ENCODE measurements around the gene MT1A. TPM values are rescaled to one million over a fixed set of nuclear protein-coding genes. Genes with fewer than 3 reads are reported as not detected.

Gene MT1A
- total RNA-seq, 1 experiment from 2014 or later: 2.8 TPM

- CTCF ChIA-PET: interaction anchor here (1.0 kb wide), 1 partner anchor 15 kb away, joined by 3 read pairs; no protein-coding TSS in a partner anchor
- peak within 1 kb of the TSS; percentile 72 for H3K4me3 Mint-ChIP-seq
- H3K27me3 Mint-ChIP-seq (ENCODE audit: low read depth): peaks cover 100% of the 10 kb centered on the region
- peak; percentile 61 for ATAC-seq
- no peak within 1 kb of the TSS for H3K27ac Mint-ChIP-seq
- TF ChIP-seq MAX (CRISPR knock-in tag; IDR thresholded peaks at IDR 0.05): 0 out of 2 replicates have a peak, but pooled peaks have one; percentile 23
- TF ChIP-seq HMGXB4 (CRISPR knock-in tag; IDR thresholded peaks at IDR 0.05): no peak
- TF ChIP-seq E2F5 (CRISPR knock-in tag; IDR thresholded peaks at IDR 0.05): no peak
- TF ChIP-seq, protein P1, sequence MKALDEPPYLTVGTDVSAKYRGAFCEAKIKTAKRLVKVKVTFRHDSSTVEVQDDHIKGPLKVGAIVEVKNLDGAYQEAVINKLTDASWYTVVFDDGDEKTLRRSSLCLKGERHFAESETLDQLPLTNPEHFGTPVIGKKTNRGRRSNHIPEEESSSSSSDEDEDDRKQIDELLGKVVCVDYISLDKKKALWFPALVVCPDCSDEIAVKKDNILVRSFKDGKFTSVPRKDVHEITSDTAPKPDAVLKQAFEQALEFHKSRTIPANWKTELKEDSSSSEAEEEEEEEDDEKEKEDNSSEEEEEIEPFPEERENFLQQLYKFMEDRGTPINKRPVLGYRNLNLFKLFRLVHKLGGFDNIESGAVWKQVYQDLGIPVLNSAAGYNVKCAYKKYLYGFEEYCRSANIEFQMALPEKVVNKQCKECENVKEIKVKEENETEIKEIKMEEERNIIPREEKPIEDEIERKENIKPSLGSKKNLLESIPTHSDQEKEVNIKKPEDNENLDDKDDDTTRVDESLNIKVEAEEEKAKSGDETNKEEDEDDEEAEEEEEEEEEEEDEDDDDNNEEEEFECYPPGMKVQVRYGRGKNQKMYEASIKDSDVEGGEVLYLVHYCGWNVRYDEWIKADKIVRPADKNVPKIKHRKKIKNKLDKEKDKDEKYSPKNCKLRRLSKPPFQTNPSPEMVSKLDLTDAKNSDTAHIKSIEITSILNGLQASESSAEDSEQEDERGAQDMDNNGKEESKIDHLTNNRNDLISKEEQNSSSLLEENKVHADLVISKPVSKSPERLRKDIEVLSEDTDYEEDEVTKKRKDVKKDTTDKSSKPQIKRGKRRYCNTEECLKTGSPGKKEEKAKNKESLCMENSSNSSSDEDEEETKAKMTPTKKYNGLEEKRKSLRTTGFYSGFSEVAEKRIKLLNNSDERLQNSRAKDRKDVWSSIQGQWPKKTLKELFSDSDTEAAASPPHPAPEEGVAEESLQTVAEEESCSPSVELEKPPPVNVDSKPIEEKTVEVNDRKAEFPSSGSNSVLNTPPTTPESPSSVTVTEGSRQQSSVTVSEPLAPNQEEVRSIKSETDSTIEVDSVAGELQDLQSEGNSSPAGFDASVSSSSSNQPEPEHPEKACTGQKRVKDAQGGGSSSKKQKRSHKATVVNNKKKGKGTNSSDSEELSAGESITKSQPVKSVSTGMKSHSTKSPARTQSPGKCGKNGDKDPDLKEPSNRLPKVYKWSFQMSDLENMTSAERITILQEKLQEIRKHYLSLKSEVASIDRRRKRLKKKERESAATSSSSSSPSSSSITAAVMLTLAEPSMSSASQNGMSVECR (CRISPR knock-in tag; IDR thresholded peaks at IDR 0.05; ENCODE audit: borderline replicate concordance): no peak
- no peak for TF ChIP-seq SOX15 (CRISPR knock-in tag; IDR thresholded peaks at IDR 0.05)
- TF ChIP-seq NR3C1 (CRISPR knock-in tag; conservative IDR thresholded peaks at IDR 0.05; ENCODE audit: low read depth): no peak
- TF ChIP-seq ZNF416 (CRISPR knock-in tag; IDR thresholded peaks at IDR 0.05): peak; percentile 86; the same call in 1 of the 2 replicates
- TF ChIP-seq, protein P2, sequence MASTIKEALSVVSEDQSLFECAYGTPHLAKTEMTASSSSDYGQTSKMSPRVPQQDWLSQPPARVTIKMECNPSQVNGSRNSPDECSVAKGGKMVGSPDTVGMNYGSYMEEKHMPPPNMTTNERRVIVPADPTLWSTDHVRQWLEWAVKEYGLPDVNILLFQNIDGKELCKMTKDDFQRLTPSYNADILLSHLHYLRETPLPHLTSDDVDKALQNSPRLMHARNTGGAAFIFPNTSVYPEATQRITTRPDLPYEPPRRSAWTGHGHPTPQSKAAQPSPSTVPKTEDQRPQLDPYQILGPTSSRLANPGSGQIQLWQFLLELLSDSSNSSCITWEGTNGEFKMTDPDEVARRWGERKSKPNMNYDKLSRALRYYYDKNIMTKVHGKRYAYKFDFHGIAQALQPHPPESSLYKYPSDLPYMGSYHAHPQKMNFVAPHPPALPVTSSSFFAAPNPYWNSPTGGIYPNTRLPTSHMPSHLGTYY (CRISPR knock-in tag; IDR thresholded peaks at IDR 0.05): no peak
- TF ChIP-seq JAZF1 (CRISPR knock-in tag; IDR thresholded peaks at IDR 0.05): no peak
- no peak for TF ChIP-seq CBFB (CRISPR knock-in tag; IDR thresholded peaks at IDR 0.05; ENCODE audit: low read depth)
- TF ChIP-seq ZBTB43 (CRISPR knock-in tag; IDR thresholded peaks at IDR 0.05): no peak
- peak; percentile 63 for DNase-seq (ENCODE audit: low spot score)
- H3K9me3 Mint-ChIP-seq: no peaks in the 10 kb centered on the region
- POLR2A ChIA-PET: interaction anchor here (0.5 to 0.6 kb wide), 2 partner anchors 16 to 24 kb away, joined by 3 to 4 read pairs; partner anchors contain the start of gene MT2A
- peaks cover 6% of the 10 kb centered on the region; the same call in 1 of the 2 replicates for H3K36me3 Mint-ChIP-seq
- H3K4me1 Mint-ChIP-seq: peaks cover 26% of the 10 kb centered on the region
Observed at GRCh38 chr16:56632156-56632847, 6.2 kb upstream of the MT1A start, which contains the start of gene MT1M. Gene MT1M (plus strand): TSS chr16:56632659. CDS start chr16:56632732, 73 bp downstream.

DNA sequence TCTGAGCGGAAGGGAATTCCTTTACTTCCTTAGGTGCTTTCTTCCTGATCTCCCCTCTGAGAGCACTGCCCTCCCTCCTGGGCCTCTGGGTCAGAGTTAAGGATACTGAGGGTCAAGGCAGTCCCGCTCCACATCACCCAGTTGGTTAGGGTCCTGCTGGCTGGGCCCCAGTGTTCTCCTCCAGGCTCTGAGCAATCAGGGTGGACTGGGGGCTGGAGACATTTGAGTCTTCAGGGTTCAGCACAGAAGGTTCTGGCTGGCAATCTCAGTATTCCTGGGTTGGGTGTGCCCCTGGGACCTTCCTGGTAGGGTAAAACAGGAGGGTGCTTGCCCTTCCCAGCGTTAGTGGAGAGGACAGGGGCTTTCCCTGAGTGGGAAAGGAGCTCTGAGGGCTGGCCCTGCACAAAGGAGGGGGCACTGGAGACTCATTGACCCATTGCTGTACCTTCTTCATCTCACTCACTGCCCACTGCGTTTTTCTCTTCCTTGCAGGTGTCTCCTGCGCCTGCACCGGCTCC, 5.6 kb upstream of the MT1A start:
- peak; percentile 4 for ATAC-seq
- H3K4me1 Mint-ChIP-seq: peaks cover 28% of the 10 kb centered on the region
- ChIA-PET POLR2A (interaction anchor here (0.6 kb wide), 2 partner anchors 9 to 25 kb away, joined by 3 to 4 read pairs; partner anchors contain the start of gene MT2A), CTCF (interaction anchor here (0.8 to 1.0 kb wide), 2 partner anchors 15 to 29 kb away, joined by 3 read pairs; no protein-coding TSS in a partner anchor)
- peaks cover 6% of the 10 kb centered on the region; the same call in 1 of the 2 replicates for H3K36me3 Mint-ChIP-seq
- peak overlapping the region; percentile 72 for H3K4me3 Mint-ChIP-seq
- H3K9me3 Mint-ChIP-seq: no peaks in the 10 kb centered on the region
- DNase-seq (ENCODE audit: low spot score): no peak
- H3K27me3 Mint-ChIP-seq (ENCODE audit: low read depth): peaks cover 100% of the 10 kb centered on the region
- no peak overlapping the region for H3K27ac Mint-ChIP-seq
- TF ChIP-seq SP1 (CRISPR knock-in tag; conservative IDR thresholded peaks at IDR 0.05): no peak
- no peak for TF ChIP-seq ELF4 (CRISPR knock-in tag; IDR thresholded peaks at IDR 0.05; ENCODE audit: low read depth)
- no peak for TF ChIP-seq IRF1 (CRISPR knock-in tag; IDR thresholded peaks at IDR 0.05)
- TF ChIP-seq, protein P3, sequence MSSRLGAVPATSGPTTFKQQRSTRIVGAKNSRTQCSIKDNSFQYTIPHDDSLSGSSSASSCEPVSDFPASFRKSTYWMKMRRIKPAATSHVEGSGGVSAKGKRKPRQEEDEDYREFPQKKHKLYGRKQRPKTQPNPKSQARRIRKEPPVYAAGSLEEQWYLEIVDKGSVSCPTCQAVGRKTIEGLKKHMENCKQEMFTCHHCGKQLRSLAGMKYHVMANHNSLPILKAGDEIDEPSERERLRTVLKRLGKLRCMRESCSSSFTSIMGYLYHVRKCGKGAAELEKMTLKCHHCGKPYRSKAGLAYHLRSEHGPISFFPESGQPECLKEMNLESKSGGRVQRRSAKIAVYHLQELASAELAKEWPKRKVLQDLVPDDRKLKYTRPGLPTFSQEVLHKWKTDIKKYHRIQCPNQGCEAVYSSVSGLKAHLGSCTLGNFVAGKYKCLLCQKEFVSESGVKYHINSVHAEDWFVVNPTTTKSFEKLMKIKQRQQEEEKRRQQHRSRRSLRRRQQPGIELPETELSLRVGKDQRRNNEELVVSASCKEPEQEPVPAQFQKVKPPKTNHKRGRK (CRISPR knock-in tag; IDR thresholded peaks at IDR 0.05; ENCODE audit: borderline replicate concordance): no peak
- TF ChIP-seq, protein P2 (CRISPR knock-in tag; IDR thresholded peaks at IDR 0.05): no peak
- no peak for TF ChIP-seq NR1H2 (CRISPR knock-in tag; IDR thresholded peaks at IDR 0.05)
